Measurements from ENCODE around the gene APRT. TPM values are rescaled to one million over a fixed set of nuclear protein-coding genes. Genes with fewer than 3 reads are reported as not detected.

Gene APRT
- total RNA-seq, 4 donors from 2014 or later = 81.6 to 221 (median 149) TPM

DNA sequence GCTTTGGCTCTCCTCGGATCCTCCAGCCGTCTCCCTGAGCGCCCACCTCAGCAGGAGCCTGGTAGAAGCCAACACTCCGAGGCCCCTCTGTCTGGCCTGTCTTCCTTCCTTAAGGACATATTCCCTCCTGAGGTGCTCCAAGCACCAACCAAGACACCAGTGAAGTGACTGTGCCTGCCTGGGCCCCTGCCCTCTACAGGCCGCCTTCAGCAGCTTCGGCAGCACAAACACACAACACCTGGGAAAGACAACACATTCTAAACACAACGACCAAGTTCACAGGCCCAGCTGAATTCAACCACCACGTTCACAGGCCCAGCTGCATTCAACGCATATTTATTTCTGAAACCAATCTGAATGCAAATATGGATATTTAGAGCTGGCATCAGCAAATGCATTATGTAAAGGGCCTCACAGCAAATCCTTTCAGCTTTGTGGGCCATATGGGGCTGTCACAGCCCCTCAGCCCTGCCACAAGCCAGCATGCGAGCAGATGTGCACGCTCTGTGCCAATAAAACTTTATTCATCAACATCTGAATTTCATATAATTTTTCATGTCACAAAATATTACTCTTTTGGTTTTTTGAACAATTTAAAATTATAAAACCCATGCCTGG is 32.8 kb upstream of the APRT start:
- Histone ChIP-seq H3K27ac (no peak overlapping the region), H3K36me3 (peaks cover 0 to 11% (median 4%) of the 10 kb centered on the region in 4 donors), H3K27me3 (no peaks in the 10 kb centered on the region), H3K4me1 (no peaks in the 10 kb centered on the region), H3K4me3 (no peak overlapping the region), H3K9me3 (no peaks in the 10 kb centered on the region)
- DNase-seq = no peak
- WGBS, 2 donors (ENCODE audit: low coverage in 1 of 2) = 80 to 100% methylated on average over 1 to 11 of the region's 11 CpGs
- intact Hi-C loops (cut with DNase I; ENCODE audit: low total_unique reads) = no loop called here
- no peak for TF ChIP-seq EP300 (IDR thresholded peaks at IDR 0.05; ENCODE audit: low read depth)
- TF ChIP-seq, protein P1, sequence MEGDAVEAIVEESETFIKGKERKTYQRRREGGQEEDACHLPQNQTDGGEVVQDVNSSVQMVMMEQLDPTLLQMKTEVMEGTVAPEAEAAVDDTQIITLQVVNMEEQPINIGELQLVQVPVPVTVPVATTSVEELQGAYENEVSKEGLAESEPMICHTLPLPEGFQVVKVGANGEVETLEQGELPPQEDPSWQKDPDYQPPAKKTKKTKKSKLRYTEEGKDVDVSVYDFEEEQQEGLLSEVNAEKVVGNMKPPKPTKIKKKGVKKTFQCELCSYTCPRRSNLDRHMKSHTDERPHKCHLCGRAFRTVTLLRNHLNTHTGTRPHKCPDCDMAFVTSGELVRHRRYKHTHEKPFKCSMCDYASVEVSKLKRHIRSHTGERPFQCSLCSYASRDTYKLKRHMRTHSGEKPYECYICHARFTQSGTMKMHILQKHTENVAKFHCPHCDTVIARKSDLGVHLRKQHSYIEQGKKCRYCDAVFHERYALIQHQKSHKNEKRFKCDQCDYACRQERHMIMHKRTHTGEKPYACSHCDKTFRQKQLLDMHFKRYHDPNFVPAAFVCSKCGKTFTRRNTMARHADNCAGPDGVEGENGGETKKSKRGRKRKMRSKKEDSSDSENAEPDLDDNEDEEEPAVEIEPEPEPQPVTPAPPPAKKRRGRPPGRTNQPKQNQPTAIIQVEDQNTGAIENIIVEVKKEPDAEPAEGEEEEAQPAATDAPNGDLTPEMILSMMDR (IDR thresholded peaks at IDR 0.05) = no peak
- TF ChIP-seq POLR2A (IDR thresholded peaks at IDR 0.05) = no peak
- TF ChIP-seq POLR2AphosphoS5 (IDR thresholded peaks at IDR 0.05) = no peak
- in situ Hi-C loops (cut with MboI; ENCODE audit: low pct_ligation_motif_present in 1 of 4, low pct_unique_long_range_greater_than_20kb in 1 of 4, low sequenced_read_pairs in 3 of 4) = no loop called here

DNA sequence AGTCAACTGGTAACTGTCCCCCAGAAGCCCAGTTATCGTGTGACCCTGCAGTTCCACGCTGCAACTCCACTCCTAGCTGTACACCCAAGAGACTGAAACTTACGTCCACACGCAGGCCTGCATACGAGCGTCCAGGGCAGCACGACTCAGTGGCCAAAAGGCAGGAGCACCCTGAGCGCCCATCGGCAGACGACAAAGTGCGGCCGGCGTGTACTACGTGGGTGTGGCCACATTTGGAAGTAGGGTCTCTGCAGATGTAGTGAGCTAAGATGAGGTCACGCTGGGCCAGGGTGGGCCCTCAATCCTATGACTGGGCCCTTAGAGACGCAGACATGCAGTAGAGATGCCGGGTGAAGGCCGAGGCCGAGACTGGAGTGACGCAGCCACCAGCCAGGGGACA is 31.5 kb upstream of the APRT start:
- DNase-seq = no peak
- Histone ChIP-seq H3K27me3 (no peaks in the 10 kb centered on the region), H3K9me3 (no peaks in the 10 kb centered on the region), H3K4me3 (no peak overlapping the region), H3K27ac (no peak overlapping the region), H3K4me1 (no peaks in the 10 kb centered on the region), H3K36me3 (peaks cover 0 to 13% (median 4%) of the 10 kb centered on the region in 4 donors)
- no peak for TF ChIP-seq POLR2AphosphoS5 (IDR thresholded peaks at IDR 0.05)
- TF ChIP-seq EP300 (IDR thresholded peaks at IDR 0.05; ENCODE audit: low read depth) = no peak
- TF ChIP-seq, protein P1 (IDR thresholded peaks at IDR 0.05) = no peak
- no peak for TF ChIP-seq POLR2A (IDR thresholded peaks at IDR 0.05)
- in situ Hi-C loops (cut with MboI; ENCODE audit: low pct_ligation_motif_present in 1 of 4, low pct_unique_long_range_greater_than_20kb in 1 of 4, low sequenced_read_pairs in 3 of 4) = no loop called here
- intact Hi-C loops (cut with DNase I; ENCODE audit: low total_unique reads) = no loop called here
- WGBS, 2 donors (ENCODE audit: low coverage in 1 of 2) = 95% methylated on average over 20 of the region's 20 CpGs; no CpG with 5 or more reads in 1 of the 2 donors

DNA sequence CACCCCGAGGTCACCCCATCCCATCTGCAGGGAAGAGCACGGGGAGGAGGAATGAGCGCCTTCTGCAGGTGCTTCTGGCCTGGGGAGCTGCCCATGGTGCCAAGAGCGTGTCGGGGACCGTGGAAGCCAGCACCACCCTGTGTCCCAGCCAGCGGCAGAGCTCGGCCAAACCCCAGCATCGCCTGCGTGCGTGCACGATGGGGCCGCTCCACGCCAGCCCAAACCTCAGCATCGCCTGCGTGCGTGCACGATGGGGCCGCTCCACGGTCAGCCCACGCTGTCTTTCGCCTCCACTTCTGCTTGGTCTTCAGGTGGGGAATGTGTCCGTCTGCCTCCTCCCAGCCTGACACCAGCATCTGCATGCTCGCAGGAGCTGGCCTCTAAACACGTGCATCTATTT is 31.1 kb upstream of the APRT start:
- in situ Hi-C loops (cut with MboI; ENCODE audit: low pct_ligation_motif_present in 1 of 4, low pct_unique_long_range_greater_than_20kb in 1 of 4, low sequenced_read_pairs in 3 of 4) = no loop called here
- WGBS, 2 donors (ENCODE audit: low coverage in 1 of 2) = 97% methylated on average over 21 of the region's 25 CpGs; no CpG with 5 or more reads in 1 of the 2 donors
- intact Hi-C loops (cut with DNase I; ENCODE audit: low total_unique reads) = no loop called here
- no peak for TF ChIP-seq POLR2A (IDR thresholded peaks at IDR 0.05)
- TF ChIP-seq, protein P1 (IDR thresholded peaks at IDR 0.05) = no peak
- no peak for TF ChIP-seq EP300 (IDR thresholded peaks at IDR 0.05; ENCODE audit: low read depth)
- no peak for TF ChIP-seq POLR2AphosphoS5 (IDR thresholded peaks at IDR 0.05)
- H3K4me1 ChIP-seq = no peaks in the 10 kb centered on the region
- H3K9me3 ChIP-seq = no peaks in the 10 kb centered on the region
- no peaks in the 10 kb centered on the region for H3K27me3 ChIP-seq
- H3K4me3 ChIP-seq = no peak overlapping the region
- H3K27ac ChIP-seq = no peak overlapping the region
- DNase-seq = no peak
- H3K36me3 ChIP-seq = peaks cover 0 to 13% (median 4%) of the 10 kb centered on the region in 4 donors

DNA sequence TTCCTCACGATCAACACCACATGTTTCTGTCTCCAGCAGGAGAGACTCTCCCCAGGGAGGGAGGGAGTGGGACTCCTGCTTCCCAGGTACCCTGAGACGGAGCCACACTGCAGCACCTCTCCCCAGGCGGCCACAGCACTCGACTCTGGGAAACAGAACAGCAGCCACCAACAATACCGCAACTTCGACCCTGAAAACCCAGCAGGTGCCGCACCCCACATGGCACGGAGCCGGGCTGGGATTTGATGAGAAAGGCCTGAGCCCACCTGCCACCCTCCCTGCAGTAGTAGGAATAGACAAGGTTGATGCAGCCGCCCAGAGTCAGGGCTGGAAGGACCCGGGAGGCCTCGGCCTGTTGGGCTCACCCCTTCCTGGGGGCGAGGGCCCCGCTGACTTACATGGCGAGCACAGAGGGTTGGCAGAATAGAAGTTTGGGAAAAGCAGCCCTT is 30.6 kb upstream of the APRT start:
- in situ Hi-C loops (cut with MboI; ENCODE audit: low pct_ligation_motif_present in 1 of 4, low pct_unique_long_range_greater_than_20kb in 1 of 4, low sequenced_read_pairs in 3 of 4) = no loop called here
- Histone ChIP-seq H3K4me1 (no peaks in the 10 kb centered on the region), H3K9me3 (no peaks in the 10 kb centered on the region), H3K4me3 (no peak overlapping the region), H3K27ac (no peak overlapping the region), H3K36me3 (peaks cover 0 to 13% (median 4%) of the 10 kb centered on the region in 4 donors), H3K27me3 (no peaks in the 10 kb centered on the region)
- DNase-seq = no peak
- 96 to 100% methylated on average over 1 to 15 of the region's 15 CpGs for WGBS, 2 donors (ENCODE audit: low coverage in 1 of 2)
- TF ChIP-seq EP300 (IDR thresholded peaks at IDR 0.05; ENCODE audit: low read depth) = no peak
- TF ChIP-seq, protein P1 (IDR thresholded peaks at IDR 0.05) = no peak
- no peak for TF ChIP-seq POLR2AphosphoS5 (IDR thresholded peaks at IDR 0.05)
- TF ChIP-seq POLR2A (IDR thresholded peaks at IDR 0.05) = no peak
- intact Hi-C loops (cut with DNase I; ENCODE audit: low total_unique reads) = no loop called here

All from transverse colon (tissue), 4 donors.